Spinal cord (tissue), 10 donors: ENCODE results near the gene MCL1. TPM values are rescaled to one million over a fixed set of nuclear protein-coding genes. Genes with fewer than 3 reads are reported as not detected.
"Not testable (repeated sequence)": the region's sequence is repeated elsewhere in the genome, so short reads cannot be mapped to it uniquely, and the experiment has no call there.

Source experiments
- DNase-seq, 6 donors: peaks; one replicate each; pipeline versions ENCODE4 v3.0.0 to v3.0.0-alpha.2; 2013 to 2015; ENCODE audit warnings: low spot score in 6 of 6, low read depth in 4 of 6
- H3K27ac ChIP-seq: one replicate; pipeline ENCODE4 v1.5.1; 2013; ENCODE audit warnings: low read depth, low read length, control low read depth
- H3K27me3 ChIP-seq: one replicate; pipeline ENCODE4 v1.6.1; 2013; ENCODE audit warnings: low read length; ENCODE audit not compliant: control insufficient read depth, insufficient read depth
- H3K36me3 ChIP-seq: one replicate; pipeline ENCODE4 v1.6.1; 2013; ENCODE audit warnings: low read length; ENCODE audit not compliant: control insufficient read depth, insufficient read depth
- H3K4me1 ChIP-seq: one replicate; pipeline ENCODE4 v1.6.1; 2013; ENCODE audit warnings: low read length; ENCODE audit not compliant: control insufficient read depth, insufficient read depth
- H3K4me3 ChIP-seq: one replicate; pipeline ENCODE4 v1.5.1; 2013; ENCODE audit warnings: low read depth, low read length, control low read depth
- H3K9me3 ChIP-seq: one replicate; pipeline ENCODE4 v1.6.1; 2013; ENCODE audit warnings: low read length; ENCODE audit not compliant: control insufficient read depth, insufficient read depth
- WGBS: methylation state at CpG from one replicate; pipeline ENCODE4 v1.1.5; 2013; ENCODE audit warnings: missing lambda C conversion rate; ENCODE audit not compliant: insufficient coverage; 5-methylcytosine and 5-hydroxymethylcytosine counted together
- polyA plus RNA-seq, 2 donors: library from polyadenylated mRNA; unstranded; fragments of 120-200 nt; gene quantifications; one replicate each; pipeline ENCODE4 v1.2.1, GENCODE V29; 2013; ENCODE audit not compliant: insufficient read length in 2 of 2
- total RNA-seq, 2 donors: library from RNA; depleted of rRNA in 1 of 2; stranded (reverse); fragments of 120-200 nt in 1 of 2; fragments of >200 nt in 1 of 2; gene quantifications; one replicate each; pipeline versions ENCODE4 v1.2.3 to v1.2.4, GENCODE V29; 2013 to 2014
- donor health status: healthy.

The MCL1 gene
- total and polyA plus RNA-seq, 4 donors, result 115 to 185 (median 130) TPM

DNA sequence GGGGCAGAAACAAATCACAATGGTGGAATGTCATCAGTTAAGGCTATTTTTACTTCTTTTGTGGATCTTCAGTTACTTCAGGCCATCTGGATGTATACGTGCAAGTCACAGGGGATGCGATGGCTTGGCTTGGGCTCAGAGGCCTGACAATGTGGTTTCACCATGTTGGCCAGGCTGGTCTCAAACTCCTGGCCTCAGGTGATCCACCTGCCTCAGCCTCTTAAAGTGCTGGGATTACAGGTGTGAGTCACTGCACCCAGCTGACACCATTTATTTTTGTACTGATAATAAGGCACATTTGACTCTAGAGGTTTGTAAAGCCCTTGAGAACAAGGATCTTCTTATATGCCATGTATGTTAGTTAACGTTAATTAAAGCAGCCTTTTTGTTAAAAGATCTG, 1.6 kb upstream of the MCL1 start:
- H3K4me3 ChIP-seq, H3K4me1 ChIP-seq, DNase-seq, H3K27ac ChIP-seq, H3K27me3 ChIP-seq, H3K36me3 ChIP-seq, H3K9me3 ChIP-seq: not testable (repeated sequence)
- WGBS, result 90% methylated on average over 2 of the region's 3 CpGs

DNA sequence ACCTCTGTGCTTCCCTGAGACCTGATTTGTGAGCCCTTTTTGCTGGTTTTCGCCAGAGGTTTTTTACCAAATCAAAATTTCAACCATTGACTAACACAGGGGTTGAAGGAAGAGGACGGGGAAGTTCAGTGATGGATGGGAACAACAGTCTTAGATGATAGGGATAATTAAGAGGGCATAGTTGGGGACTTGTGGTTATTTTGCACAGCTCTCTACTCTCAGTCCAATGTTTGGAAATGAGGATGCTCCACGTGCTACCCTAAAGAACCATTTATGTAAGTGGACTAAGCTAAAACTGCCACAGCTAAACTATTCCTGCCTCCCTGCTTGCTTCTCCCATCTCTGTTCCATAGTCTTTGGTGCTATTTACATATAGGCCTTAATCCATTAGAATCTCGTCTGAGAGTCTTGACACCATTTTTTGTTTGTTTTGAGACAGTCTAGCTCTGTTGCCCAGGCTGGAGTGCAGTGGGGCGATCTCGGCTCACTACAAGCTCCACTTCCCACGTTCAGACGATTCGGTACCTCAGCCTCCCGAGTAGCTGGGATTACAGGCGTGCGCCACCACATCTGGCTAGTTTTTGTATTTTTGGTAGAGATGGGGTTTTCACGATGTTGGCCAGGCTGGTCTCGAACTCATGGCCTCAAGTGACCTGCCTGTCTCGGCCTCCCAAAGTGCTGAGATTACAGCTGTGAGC, 684 bp upstream of the MCL1 start:
- WGBS, result 54% methylated on average over 6 of the region's 15 CpGs
- Histone ChIP-seq H3K27me3 (no peaks in the 10 kb centered on the region), H3K9me3 (no peaks in the 10 kb centered on the region), H3K36me3 (peaks cover 6% of the 10 kb centered on the region), H3K27ac (peak overlapping the region; percentile 99), H3K4me3 (peak overlapping the region; percentile 93), H3K4me1 (peaks cover 6% of the 10 kb centered on the region)
- DNase-seq, result no peak

DNA sequence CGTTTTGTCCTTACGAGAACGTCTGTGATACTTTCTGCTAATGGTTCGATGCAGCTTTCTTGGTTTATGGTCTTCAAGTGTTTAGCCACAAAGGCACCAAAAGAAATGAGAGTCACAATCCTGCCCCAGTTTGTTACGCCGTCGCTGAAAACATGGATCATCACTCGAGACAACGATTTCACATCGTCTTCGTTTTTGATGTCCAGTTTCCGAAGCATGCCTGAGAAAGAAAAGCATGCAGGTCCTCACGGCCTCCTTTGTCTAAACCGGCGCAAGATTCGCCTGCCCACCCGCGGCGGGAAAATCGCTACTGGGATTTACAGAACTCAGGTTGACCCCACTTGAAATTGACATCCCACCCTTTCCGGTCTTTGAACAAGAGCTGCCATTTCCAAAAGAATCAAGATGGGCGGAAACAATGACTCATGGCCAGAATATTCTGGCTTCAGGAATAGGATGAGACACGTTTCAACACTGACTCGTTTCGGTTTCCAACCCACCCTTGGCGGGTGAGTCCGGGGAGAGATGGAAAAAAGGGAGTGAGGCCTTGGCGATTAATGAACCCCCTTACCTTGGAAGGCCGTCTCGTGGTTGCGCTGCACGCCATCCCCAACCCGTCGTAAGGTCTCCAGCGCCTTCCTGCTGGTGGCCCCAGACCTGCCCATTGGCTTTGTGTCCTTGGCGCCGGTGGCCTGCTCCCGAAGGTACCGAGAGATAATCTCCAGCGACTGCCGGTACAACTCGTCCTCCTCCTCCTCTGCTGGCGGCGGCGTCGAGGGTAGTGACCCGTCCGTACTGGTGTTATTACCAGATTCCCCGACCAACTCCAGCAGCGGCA, 919 bp downstream of the MCL1 start:
- H3K27ac ChIP-seq, result peak overlapping the region; percentile 99
- peak in 2 of 6 donors; percentile 77 to 82 for DNase-seq
- no peaks in the 10 kb centered on the region for H3K27me3 ChIP-seq
- peaks cover 10% of the 10 kb centered on the region for H3K36me3 ChIP-seq
- no peaks in the 10 kb centered on the region for H3K9me3 ChIP-seq
- H3K4me1 ChIP-seq, result peaks cover 10% of the 10 kb centered on the region
- H3K4me3 ChIP-seq, result peak overlapping the region; percentile 93
- under 1% methylated on average over 50 of the region's 50 CpGs for WGBS

DNA sequence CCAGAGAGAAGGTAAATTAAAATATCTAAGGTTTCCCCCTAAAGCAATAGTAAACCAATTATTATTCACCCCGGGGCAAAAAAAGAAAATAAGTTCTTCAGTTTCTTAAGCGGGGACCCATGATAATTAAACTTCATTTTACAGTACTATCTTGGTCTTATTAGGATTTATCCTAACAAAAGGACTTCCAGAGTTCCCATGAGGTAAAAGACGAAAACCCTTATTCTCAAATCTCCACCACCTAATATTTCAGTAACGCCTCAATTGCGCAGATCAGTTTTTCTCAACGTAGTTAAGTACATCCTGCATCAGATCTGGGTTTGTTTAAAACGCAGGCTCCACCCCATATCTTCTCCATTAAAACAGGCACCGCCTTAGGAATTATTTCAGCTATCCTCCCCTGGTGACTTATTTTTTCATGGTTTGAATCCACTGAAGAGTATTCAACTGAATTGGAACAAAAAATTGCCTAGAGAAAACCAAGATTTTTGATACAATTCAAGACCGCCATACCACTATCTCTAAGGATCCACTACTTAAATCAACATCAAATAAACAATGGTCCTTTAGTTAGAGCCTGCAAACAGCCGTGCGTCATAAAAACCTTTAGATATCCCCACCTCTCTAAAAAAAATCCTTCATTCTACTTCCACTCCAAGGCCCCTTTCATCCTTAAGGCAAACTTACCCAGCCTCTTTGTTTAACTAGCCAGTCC, 1.7 kb downstream of the MCL1 start:
- 0% methylated on average over 8 of the region's 11 CpGs for WGBS
- peaks cover 12% of the 10 kb centered on the region for H3K36me3 ChIP-seq
- H3K4me3 ChIP-seq, result peak overlapping the region; percentile 93
- peak overlapping the region; percentile 99 for H3K27ac ChIP-seq
- H3K4me1 ChIP-seq, result peaks cover 12% of the 10 kb centered on the region
- no peaks in the 10 kb centered on the region for H3K27me3 ChIP-seq
- peak in 2 of 6 donors; percentile 59 to 70 for DNase-seq
- no peaks in the 10 kb centered on the region for H3K9me3 ChIP-seq

DNA sequence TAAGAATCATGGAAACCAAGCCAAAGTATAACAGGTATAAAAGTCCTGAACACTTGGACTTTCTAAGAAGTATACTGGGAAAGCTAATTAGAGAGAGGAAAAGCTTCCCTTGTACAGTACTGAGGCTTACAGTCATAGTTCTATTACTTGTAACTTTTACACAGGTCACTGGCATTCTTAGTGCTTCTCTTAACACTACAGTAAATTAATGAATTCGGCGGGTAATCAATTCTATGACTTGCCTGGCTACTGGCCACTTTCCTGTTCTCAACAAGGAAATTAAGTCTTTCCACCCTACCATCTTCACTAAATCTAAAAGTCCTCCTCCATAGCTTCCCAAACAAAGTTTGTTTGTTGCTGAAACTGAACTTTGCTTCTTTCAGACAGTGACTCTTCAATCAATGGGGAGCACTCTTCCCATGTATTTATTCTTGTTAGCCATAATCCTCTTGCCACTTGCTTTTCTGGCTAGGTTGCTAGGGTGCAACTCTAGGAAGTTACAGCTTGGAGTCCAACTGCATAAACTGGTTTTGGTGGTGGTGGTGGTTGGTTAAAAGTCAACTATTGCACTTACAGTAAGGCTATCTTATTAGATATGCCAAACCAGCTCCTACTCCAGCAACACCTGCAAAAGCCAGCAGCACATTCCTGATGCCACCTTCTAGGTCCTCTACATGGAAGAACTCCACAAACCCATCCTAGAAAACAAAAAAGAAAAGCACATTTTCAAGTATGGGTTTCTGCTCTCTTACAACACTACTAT, 2.4 kb downstream of the MCL1 start:
- Histone ChIP-seq H3K4me1 (peaks cover 12% of the 10 kb centered on the region), H3K27ac (peak overlapping the region; percentile 99), H3K27me3 (no peaks in the 10 kb centered on the region), H3K36me3 (peaks cover 17% of the 10 kb centered on the region), H3K9me3 (no peaks in the 10 kb centered on the region), H3K4me3 (peak overlapping the region; percentile 93)
- DNase-seq, result no peak
- 18% methylated on average over 2 of the region's 2 CpGs for WGBS

DNA sequence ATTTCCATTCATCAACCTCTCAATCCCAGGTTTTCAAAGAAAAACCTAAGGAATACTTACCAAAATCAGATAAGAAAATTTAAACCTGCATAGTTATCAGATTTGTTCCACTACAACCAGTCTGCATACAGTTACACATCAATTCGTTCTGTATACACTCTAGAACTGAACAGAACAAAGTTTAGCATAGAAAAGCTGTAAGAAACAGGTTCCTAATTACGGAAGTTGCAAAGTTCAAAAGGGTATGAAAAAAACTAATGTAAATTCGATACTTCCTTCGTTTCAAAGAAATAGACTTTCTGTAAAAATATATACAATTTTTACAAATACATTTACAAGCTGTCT, 3.1 kb downstream of the MCL1 start:
- H3K36me3 ChIP-seq, result peaks cover 23% of the 10 kb centered on the region
- peak overlapping the region; percentile 93 for H3K4me3 ChIP-seq
- H3K27me3 ChIP-seq, result no peaks in the 10 kb centered on the region
- no peaks in the 10 kb centered on the region for H3K9me3 ChIP-seq
- no peak for DNase-seq
- peaks cover 12% of the 10 kb centered on the region for H3K4me1 ChIP-seq
- peak overlapping the region; percentile 99 for H3K27ac ChIP-seq
- WGBS, result no CpG with 5 or more reads among the region's 4 CpGs

DNA sequence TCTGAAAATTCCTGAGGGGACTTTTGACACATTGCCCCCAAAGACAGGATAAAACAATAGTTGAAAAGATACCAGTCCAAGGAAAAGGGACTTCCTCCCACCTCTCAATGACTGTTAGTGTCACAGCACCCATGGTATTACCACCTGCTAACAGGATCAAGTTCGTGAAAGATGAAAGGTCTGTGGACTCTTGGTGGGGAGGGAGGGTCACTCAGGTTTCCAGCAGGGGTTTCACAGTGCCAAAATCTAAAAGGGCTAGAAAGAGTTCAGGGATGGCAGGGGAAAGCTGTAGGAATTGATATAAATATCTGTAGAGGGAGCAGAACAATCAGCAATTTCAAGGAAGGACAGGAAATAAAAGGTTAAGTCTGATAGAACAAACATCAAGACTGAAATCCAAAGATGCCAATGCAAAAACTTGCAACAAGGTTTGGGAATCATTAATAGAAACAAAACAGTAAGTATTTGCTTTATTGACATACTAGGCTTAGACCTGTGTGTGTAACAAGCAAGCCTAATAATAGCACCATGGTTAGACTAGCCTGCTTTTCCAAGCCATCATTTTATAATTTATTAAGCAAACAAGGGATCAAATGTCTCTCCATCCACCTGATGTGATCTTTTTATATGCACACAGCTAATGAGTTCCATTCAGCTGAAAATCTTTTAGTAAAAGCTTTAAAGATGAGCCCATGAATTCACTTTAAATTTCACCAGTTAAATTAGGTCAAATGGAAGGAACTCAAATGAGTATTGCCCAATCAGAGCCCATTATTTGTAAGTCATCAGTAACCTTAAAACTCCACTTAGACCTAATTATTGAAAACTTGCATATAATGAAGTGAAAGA, 3.7 kb downstream of the MCL1 start:
- Histone ChIP-seq H3K4me3 (peak overlapping the region; percentile 93), H3K36me3 (peaks cover 28% of the 10 kb centered on the region), H3K9me3 (no peaks in the 10 kb centered on the region), H3K27me3 (no peaks in the 10 kb centered on the region), H3K27ac (no peak overlapping the region), H3K4me1 (peaks cover 12% of the 10 kb centered on the region)
- 57% methylated on average over 1 of the region's 1 CpG for WGBS
- DNase-seq, result no peak

DNA sequence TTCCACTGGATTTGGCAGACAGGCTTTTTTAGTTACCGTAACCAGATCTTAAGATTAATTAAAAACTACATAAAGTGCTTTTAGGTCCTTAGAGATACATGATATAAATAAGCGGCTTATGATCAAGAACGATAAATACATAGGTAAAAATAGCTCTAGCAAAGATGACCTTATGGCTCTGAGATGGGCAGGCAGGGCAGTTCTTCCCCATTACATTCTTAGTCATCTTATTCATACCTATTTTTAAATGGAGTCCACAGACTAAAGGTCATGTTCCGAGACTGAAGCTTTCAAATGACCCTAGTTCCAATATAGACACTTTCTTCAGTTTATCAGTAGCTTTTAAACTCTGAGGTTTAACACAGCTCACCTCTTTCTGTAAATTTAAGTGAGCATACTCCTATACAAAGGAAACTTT, 4.3 kb downstream of the MCL1 start:
- no peak overlapping the region for H3K4me3 ChIP-seq
- no CpG with 5 or more reads among the region's 4 CpGs for WGBS
- DNase-seq, result no peak
- no peaks in the 10 kb centered on the region for H3K9me3 ChIP-seq
- peaks cover 6% of the 10 kb centered on the region for H3K4me1 ChIP-seq
- peaks cover 32% of the 10 kb centered on the region for H3K36me3 ChIP-seq
- H3K27ac ChIP-seq, result no peak overlapping the region
- no peaks in the 10 kb centered on the region for H3K27me3 ChIP-seq
